ENCODE data around the gene IKBKE. TPM values are rescaled to one million over a fixed set of nuclear protein-coding genes. Genes with fewer than 3 reads are reported as not detected.
A peak's percentile ranks its signal among the peaks of the same experiment; 100 is the strongest.

The IKBKE gene
- 11.1 and 18.3 TPM in 2 replicates for total RNA-seq

DNA sequence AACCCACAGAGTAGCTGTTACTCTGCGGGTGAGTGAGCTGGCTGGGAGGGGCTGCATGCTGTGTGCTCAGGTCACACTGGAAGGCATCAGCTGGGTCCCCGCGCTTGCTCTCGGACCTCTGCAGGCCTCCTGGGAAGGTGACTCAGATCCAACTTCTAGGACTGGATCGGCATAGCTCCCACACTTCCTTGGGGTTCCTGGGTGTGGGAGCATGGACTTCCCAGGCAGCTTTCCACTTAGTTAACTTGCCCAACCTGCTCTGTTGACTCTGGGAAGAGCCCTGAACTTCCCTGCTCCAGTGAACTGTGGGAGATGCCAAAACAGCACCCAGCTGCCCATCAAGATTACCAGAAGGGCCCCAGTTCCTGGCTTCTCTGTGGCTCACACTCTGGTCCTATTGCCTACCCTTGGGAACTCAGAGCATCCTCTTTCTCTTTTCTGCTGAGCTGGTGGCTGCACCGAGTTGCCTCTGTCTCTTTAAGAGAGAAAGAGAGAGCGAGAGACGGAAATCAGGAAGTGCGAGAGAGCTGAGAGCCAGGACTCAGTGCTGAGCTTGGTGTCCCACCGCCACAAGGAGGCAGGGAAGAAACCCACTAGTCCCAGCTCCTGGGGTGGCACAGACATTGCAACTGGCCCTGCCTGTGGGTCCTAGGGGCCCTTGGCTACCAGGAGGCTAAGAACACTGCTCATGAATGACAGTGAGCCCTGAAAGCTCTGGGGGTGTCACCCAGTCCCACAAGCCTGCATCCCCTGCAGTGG, at the start of gene IKBKE:
Gene IKBKE (plus strand): TSS at position 544 of the 759 bp plus-strand sequence. CDS start 2,752 bp downstream, outside the sequence.
- DNase-seq (ENCODE audit: low read depth in 2 of 2): peak; percentile 41 to 47

- no peak for DNase-seq (ENCODE audit: low read depth in 2 of 2)
Measured at GRCh38 chr1:206421616-206422340, 48.5 kb upstream of the IKBKE start.

DNA sequence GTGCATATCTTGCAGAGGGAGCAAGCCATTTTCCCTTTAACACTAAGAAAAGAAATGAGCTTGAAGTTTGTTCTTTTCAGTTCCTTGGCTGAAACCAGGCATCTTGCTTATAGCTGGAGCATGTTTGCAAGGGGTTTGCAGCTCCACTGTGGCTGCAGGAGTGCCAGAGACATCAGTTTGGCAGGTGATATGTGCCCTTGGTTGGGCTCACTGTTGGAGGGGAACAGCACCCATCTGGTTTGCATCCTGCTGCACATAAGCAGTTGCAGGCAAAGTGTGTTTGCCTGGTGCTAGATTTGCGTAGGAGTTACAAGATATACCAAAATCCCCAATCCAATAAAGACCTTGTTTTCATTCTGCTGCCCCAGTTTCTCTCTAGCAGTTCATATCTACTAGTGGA, 47.8 kb upstream of the IKBKE start:
- no peak for DNase-seq (ENCODE audit: low read depth in 2 of 2)

DNA sequence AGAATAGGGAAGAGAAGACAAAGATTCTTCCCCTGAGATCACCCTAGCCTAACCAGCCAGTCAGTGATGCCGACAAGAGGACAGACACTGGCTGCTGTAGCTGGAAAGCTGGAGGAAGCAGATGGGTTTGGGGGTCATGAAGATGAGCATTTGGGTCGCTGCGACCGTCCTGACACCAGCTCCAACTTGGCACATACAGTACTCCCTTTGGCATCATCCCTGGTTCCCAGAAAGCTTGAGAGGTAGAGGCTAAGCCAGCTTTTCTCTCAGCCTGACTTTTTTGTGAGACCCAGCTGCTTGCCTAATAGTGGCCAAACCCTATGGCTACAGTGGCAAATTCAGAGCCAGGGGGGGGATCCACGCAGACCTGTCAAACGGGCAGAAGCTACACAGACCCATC, 43.0 kb upstream of the IKBKE start:
- peak in 1 of 2 donors; percentile 16 for DNase-seq (ENCODE audit: low read depth in 2 of 2)

- DNase-seq (ENCODE audit: low read depth in 2 of 2): no peak
Measured at GRCh38 chr1:206429421-206429820, 40.9 kb upstream of the IKBKE start.

- peak; percentile 88 to 91 for DNase-seq (ENCODE audit: low read depth in 2 of 2)
Measured at GRCh38 chr1:206430031-206430983, 40.0 kb upstream of the IKBKE start.

- DNase-seq (ENCODE audit: low read depth in 2 of 2): peak in 1 of 2 donors; percentile 28
Measured at GRCh38 chr1:206435445-206435844, 34.8 kb upstream of the IKBKE start.

DNA sequence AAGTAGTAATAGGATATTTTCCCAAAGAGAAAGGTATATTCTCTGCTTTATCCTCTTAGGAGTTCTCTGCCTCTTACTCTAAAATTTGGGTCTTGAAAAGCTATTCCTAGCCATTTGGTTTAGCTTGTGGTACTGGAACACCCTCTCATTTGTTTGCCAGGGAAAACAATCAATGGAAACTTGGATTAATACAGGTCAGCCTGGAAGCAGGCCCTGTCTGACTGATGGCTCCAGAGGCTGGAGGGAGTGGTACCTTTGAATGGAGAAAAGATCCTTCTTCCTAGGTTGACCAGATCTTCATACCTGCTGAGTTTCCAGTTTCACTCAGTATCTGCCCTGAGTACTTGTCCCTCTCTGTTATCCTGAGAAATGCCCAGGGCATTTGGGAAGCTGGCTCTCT, 31.7 kb upstream of the IKBKE start:
- DNase-seq (ENCODE audit: low read depth in 2 of 2): no peak

DNA sequence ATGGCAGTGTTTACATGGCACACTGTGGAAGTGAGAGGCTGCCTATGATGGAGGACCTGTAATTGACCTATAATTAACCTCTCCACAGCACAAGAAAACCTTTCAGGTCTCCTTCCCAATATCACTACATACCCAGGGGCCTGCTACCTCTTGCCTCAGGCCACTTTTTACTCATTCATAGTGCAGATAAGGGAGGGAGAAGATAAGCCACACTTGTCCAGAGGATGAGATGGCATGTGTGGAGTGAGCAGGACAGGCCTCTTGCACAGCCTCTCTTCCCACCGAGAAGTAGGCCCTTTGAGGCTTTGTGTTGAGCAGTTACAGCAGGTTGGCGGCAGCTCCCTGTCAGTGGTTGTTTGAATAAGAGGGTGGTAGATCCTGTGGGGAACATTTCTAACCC, 31.1 kb upstream of the IKBKE start:
- DNase-seq (ENCODE audit: low read depth in 2 of 2): no peak

DNA sequence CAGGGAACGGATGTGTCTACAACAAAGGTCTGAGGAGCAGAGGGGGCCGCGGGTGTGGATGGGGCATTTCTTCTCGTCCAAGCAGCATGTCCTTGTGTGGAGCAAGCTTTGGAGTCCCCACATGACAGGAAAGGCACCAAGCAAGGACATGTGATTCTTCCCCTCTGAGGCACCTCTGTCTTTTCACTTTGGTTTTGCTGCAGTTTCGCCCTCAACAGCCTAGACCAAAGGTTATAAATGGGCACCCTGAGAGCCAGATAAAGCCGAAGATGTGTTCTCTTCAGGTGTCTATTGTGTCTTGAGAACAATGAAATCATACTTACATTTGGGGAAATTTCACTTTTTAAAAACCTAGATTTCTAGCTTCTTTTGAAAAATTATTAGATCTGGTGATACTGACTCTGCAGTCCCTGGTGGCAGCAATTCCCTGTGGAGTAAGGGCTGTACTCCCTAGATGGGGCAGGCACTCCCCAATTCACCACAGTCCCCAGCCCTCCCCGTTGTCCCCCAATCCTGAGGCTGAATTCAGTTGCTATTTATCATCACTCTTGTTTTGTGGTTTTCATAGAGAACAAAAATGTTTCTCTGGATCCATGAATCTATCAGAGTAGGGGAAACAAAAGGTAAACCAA, 28.8 kb upstream of the IKBKE start:
- DNase-seq (ENCODE audit: low read depth in 2 of 2): no peak

- peak in 1 of 2 donors; percentile 46 for DNase-seq (ENCODE audit: low read depth in 2 of 2)
Measured at GRCh38 chr1:206442101-206442500, 28.2 kb upstream of the IKBKE start.

- peak in 1 of 2 donors; percentile 61 for DNase-seq (ENCODE audit: low read depth in 2 of 2)
Measured at GRCh38 chr1:206445116-206445515, 25.2 kb upstream of the IKBKE start.

DNA sequence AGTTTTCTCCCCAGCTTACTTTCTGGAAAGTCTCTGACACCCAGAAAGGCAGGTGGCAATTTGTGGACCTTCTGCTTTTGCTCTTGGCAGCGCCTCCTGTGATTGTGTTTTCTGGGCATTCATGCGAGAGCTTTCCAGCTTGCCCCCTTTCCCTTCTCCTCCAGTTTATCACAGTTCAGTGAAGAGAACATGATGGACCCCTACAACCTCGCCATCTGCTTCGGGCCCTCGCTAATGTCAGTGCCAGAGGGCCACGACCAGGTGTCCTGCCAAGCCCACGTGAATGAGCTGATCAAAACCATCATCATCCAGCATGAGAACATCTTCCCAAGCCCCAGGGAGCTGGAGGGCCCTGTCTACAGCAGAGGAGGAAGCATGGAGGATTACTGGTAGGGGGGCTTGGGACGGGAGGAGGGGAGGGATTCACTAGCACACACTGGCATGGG, 24.3 kb upstream of the IKBKE start:
- DNase-seq (ENCODE audit: low read depth in 2 of 2): no peak

GRCh38 chr1:206446688-206447421, 23.4 kb upstream of the IKBKE start:
- no peak for DNase-seq (ENCODE audit: low read depth in 2 of 2)

DNA sequence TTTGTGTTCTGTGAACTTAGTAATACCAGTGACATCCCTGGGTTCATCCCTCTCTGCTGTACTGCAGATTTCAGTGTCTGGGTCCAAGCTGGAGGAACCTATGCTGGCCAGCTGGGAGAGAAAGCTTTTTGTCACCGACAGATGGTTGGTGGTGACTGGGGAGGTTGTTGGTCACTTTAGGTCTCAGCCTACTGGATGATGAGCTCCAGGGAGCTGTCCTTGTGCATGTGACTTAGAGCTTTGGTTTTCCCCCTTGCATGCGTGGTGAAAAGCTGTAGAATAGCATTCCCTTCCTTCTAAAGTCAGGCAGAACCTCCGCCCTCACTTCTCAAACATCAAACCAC, 22.9 kb upstream of the IKBKE start:
- no peak for DNase-seq (ENCODE audit: low read depth in 2 of 2)

DNA sequence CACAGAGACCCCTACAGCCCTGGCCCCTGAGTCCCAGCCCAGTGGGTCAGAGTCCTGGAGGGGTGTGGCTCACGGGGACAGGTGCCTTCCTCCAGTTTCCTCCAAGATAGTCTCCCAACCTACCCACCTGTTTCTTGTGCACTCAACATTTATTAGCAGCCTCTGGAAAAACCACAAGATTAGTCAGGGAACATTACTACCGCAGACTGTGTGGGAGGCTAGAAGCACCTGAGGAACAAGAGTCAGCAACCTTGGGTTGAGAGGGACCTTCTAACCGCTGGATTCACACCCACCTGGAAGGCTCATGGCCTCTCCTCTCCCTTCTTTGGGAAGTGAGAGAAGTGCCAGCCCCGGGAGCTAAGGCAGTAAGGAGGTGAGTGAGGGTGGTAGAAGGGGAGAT, 22.5 kb upstream of the IKBKE start:
- DNase-seq (ENCODE audit: low read depth in 2 of 2): no peak

DNA sequence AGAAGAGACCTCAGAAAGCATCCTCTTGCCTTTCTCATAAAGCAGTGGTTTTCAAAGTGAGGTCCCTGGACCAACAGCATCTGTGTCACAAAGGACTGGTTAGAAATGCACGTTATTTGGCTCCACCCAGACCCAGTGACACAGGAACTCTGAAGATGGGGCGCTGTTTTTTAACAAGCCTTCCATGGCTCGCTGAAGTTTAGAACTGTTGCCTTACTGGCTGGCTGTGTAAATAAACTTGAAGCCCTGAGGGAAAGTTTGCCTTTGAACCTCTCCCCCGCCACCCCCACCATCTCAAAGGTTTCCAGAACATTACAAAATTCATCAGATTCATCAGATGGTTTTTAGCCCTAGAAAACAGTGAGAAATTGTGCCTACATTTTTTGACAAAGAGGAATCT, 21.8 kb upstream of the IKBKE start:
- DNase-seq (ENCODE audit: low read depth in 2 of 2): no peak

DNA sequence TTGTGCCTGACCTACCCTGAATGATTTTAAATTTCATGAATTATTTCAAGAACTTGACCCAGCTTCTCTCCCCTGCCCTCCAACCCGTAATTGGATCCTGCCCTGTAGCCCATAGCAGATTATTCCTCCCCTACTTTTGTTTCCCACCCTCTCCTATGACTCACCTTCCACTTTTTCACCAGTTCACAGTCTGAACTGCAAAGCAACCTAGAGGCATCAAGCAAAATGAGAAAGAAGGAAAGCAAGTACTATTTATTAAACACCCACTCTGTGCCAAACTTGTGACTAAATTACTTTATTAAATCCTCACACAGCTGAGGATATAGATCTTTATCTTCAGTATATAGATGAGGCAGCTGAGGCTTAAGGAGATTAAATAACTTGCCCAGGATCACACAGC, 20.7 kb upstream of the IKBKE start:
- peak; percentile 49 to 71 for DNase-seq (ENCODE audit: low read depth in 2 of 2)

- DNase-seq (ENCODE audit: low read depth in 2 of 2): peak; percentile 66 to 73
Measured at GRCh38 chr1:206450281-206450680, 20.0 kb upstream of the IKBKE start.

DNA sequence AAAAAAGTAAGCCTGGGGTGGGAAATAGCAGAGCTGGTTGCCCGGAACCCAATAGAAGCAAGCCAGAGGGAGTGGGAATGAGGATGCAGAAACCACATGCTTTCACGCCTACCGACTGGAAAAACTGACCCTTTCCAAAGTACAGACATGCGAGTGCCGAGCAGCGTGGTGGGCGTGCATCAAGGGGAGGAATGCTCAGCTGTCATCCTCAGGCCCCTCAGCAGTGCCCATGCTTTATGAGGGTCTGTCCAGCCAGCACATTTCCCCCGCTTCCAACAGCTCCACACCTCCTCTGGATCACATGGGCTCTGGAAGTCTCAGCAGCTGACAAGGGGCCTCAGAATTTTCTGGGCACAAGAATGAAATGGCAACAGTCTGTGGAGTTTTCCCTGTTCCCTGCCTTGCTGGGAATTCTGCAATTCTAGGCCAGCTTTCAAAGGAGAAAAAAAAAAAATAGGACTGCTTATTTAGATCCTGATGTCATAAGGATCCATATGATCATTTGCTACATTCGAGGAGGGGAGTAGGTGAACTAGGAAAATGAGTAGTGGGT, 19.1 kb upstream of the IKBKE start:
- DNase-seq (ENCODE audit: low read depth in 2 of 2): no peak

Data from lung microvascular endothelial cell (primary cell).